ENCODE data around the gene RBKS.

DNA sequence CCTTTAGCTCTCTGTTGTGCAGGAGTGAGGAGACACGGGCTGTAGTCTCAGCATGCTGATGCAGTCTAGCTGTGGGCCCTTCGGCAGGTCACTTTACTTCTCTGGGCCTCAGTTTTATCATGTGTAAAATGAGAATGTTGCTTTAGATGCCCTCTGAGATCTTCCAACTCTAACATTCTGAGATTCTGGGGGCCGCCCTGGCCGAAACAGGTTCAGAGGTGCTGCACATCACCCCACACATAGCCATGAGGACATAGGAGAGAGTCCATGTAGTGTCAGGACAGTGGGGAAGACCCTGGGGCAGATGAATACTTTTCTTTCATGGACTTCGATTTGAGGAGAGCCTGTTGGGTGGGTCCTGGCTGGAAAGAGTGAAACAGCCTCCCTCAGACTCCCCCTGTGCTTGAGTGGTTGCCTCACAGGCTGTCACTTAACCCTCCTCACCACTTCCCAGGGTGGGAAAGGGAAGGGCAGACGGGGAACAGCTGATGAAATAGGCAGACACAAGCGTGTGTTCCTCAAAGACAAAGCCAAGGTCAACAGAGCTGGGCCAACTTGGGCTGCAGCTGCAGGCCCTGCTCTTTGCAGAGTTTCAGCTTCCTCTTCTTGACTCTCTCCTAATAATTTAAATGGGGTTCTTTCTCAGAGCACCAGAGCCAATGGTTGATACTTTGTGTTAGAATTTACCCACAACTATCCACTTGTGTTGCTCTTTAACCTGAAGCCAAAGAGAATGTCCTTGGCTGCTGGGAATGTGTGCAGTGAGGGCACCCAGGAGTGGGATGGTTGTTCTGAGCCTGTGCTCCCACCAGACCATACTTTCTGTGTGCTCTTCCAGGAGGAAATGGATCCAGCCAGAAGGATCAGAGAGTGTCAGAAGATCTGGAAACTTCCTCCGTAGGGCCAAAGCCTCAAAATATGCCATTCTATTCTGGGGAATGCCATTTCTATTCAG lies 133.4 kb downstream of the RBKS start:
- TF ChIP-seq, protein P1, sequence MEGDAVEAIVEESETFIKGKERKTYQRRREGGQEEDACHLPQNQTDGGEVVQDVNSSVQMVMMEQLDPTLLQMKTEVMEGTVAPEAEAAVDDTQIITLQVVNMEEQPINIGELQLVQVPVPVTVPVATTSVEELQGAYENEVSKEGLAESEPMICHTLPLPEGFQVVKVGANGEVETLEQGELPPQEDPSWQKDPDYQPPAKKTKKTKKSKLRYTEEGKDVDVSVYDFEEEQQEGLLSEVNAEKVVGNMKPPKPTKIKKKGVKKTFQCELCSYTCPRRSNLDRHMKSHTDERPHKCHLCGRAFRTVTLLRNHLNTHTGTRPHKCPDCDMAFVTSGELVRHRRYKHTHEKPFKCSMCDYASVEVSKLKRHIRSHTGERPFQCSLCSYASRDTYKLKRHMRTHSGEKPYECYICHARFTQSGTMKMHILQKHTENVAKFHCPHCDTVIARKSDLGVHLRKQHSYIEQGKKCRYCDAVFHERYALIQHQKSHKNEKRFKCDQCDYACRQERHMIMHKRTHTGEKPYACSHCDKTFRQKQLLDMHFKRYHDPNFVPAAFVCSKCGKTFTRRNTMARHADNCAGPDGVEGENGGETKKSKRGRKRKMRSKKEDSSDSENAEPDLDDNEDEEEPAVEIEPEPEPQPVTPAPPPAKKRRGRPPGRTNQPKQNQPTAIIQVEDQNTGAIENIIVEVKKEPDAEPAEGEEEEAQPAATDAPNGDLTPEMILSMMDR (IDR thresholded peaks at IDR 0.05): no peak
- TF ChIP-seq POLR2AphosphoS5 (IDR thresholded peaks at IDR 0.05): no peak
